ENCODE measurements around the gene IL1F10. TPM values are rescaled to one million over a fixed set of nuclear protein-coding genes. Genes with fewer than 3 reads are reported as not detected.

The IL1F10 gene
- not detected in 2 replicates for total RNA-seq

GRCh38 chr2:113067681-113068080 is at the start of gene IL1F10:
TSS of gene IL1F10 (plus strand) at chr2:113067970. CDS start at chr2:113072739, 4,769 bp downstream.

GRCh38 chr2:113052396-113052917 is 15.3 kb upstream of the IL1F10 start, which contains the start of gene IL36B:
TSS of gene IL36B (minus strand) at chr2:113052867.

GRCh38 chr2:113058998-113059960 is 8.5 kb upstream of the IL1F10 start, which contains the start of gene IL36RN:
TSS of gene IL36RN (plus strand) at chr2:113059198. CDS start at chr2:113059439, 241 bp downstream.

Small RNAs within 50 kb of the gene (small RNA-seq; reads per million reads assigned to genes)
- gene RNU6-1180P = not detected

Other genes starting within 250 kb of the IL1F10 start
- 0.20 and 0.37 TPM in 2 replicates for gene IL1B, start 231.2 kb upstream of the IL1F10 start, total RNA-seq
- gene IL37, start 156.8 kb upstream of the IL1F10 start, total RNA-seq = not detected in 2 replicates
- gene IL36G, start 90.0 kb upstream of the IL1F10 start, total RNA-seq = not detected in 2 replicates
- not detected in 2 replicates for gene IL36A, start 62.5 kb upstream of the IL1F10 start, total RNA-seq
- gene IL36B, start 15.1 kb upstream of the IL1F10 start, total RNA-seq = not detected in 2 replicates
- not detected in 2 replicates for gene IL36RN, start 8.8 kb upstream of the IL1F10 start, total RNA-seq
- 0.37 TPM in 1 of 2 replicates, not detected in the other for gene IL1RN, start 59.6 kb downstream of the IL1F10 start, total RNA-seq
- gene PSD4, start 106.0 kb downstream of the IL1F10 start, total RNA-seq = 1.2 and 1.5 TPM in 2 replicates
- gene PAX8, start 211.0 kb downstream of the IL1F10 start, total RNA-seq = 2.9 and 6.6 TPM in 2 replicates